Uterus (tissue), 4 donors: ENCODE results near the gene MYL10. TPM values are rescaled to one million over a fixed set of nuclear protein-coding genes. Genes with fewer than 3 reads are reported as not detected.

Source experiments
- DNase-seq, 2 donors: peaks; one replicate each; pipeline ENCODE4 v3.0.0-alpha.2; 2019 to 2020
- H3K27ac ChIP-seq, 2 donors: fragments of 200-600 bp; sonication (generic); 1 replicate in 1 of 2; 2 replicates in 1 of 2; pipeline ENCODE4 v1.5.1; 2016 to 2018
- H3K27me3 ChIP-seq, 2 donors: fragments of 200-600 bp; sonication (generic); one replicate each; pipeline ENCODE4 v1.5.1; 2018 to 2019; ENCODE audit warnings: control low read depth in 1 of 2
- H3K36me3 ChIP-seq, 2 donors: fragments of 200-600 bp; sonication (generic); one replicate each; pipeline ENCODE4 v1.5.1; 2019; ENCODE audit warnings: control low read depth in 1 of 2
- H3K4me1 ChIP-seq, 2 donors: fragments of 200-600 bp; sonication (generic); one replicate each; pipeline ENCODE4 v1.5.1; 2018 to 2019; ENCODE audit warnings: control low read depth in 1 of 2
- H3K4me3 ChIP-seq, 2 donors: fragments of 200-600 bp; sonication (generic); 1 replicate in 1 of 2; 2 replicates in 1 of 2; pipeline ENCODE4 v1.5.1; 2018 to 2019; ENCODE audit warnings: mild to moderate bottlenecking in 1 of 2
- H3K9me3 ChIP-seq, 2 donors: fragments of 200-600 bp; sonication (generic); one replicate each; pipeline ENCODE4 v1.5.1; 2019; ENCODE audit warnings: control low read depth in 1 of 2
- CTCF ChIP-seq, 4 experiments: fragments of 200-600 bp in 2 of 4; fragments of 450-650 bp in 2 of 4; sonication (generic) in 2 of 4; IDR thresholded peaks; one replicate each; pipeline ENCODE4 v1.5.1; 2016 to 2019; ENCODE audit warnings: antibody characterized with exemption in 4 of 4, mild to moderate bottlenecking in 2 of 4, moderate library complexity in 1 of 4
- POLR2A ChIP-seq, 2 donors: fragments of 450-650 bp; IDR thresholded peaks; one replicate each; pipeline ENCODE4 v1.6.1; 2016; ENCODE audit warnings: antibody characterized with exemption in 2 of 2, mild to moderate bottlenecking in 1 of 2, moderate library complexity in 1 of 2
- intact Hi-C: fragments of 100-400 bp; cut with DNase I; formaldehyde crosslinking; loops from one replicate; pipeline ENCODE4 v1.15.1; 2023; ENCODE audit warnings: low total_unique reads
- total RNA-seq, 4 donors: library from RNA; depleted of rRNA in 3 of 4; stranded (reverse); fragments of >200 nt in 3 of 4; gene quantifications; one replicate each; pipeline versions ENCODE4 v1.1.0 to v1.2.4, GENCODE V29; 2014 to 2023
- donor health status: DM: yes; HTN: yes; CAD: no.

The MYL10 gene
- total RNA-seq, 4 donors from 2014 or later, result not detected

- H3K36me3 ChIP-seq, result no peaks in the 10 kb centered on the region
- H3K4me1 ChIP-seq, result no peaks in the 10 kb centered on the region
- TF ChIP-seq POLR2A (IDR thresholded peaks at IDR 0.05) (no peak), CTCF (IDR thresholded peaks at IDR 0.05) (no peak)
- no peak overlapping the region for H3K4me3 ChIP-seq
- no peaks in the 10 kb centered on the region for H3K27me3 ChIP-seq
- H3K9me3 ChIP-seq, result no peaks in the 10 kb centered on the region
- intact Hi-C loops, result no loop called here
- no peak for DNase-seq
- H3K27ac ChIP-seq, result no peak overlapping the region
Observed at GRCh38 chr7:101669307-101669706, 40.2 kb upstream of the MYL10 start.

- H3K36me3 ChIP-seq, result no peaks in the 10 kb centered on the region
- intact Hi-C loops, result no loop called here
- H3K4me1 ChIP-seq, result no peaks in the 10 kb centered on the region
- DNase-seq, result no peak
- H3K27me3 ChIP-seq, result no peaks in the 10 kb centered on the region
- H3K4me3 ChIP-seq, result no peak overlapping the region
- H3K27ac ChIP-seq, result no peak overlapping the region
- TF ChIP-seq POLR2A (IDR thresholded peaks at IDR 0.05) (no peak), CTCF (IDR thresholded peaks at IDR 0.05) (no peak)
- no peaks in the 10 kb centered on the region for H3K9me3 ChIP-seq
Observed at GRCh38 chr7:101668726-101669125, 39.6 kb upstream of the MYL10 start.

GRCh38 chr7:101667920-101668319 is 38.8 kb upstream of the MYL10 start:
- Histone ChIP-seq H3K4me1 (no peaks in the 10 kb centered on the region), H3K27ac (no peak overlapping the region), H3K36me3 (no peaks in the 10 kb centered on the region), H3K9me3 (no peaks in the 10 kb centered on the region), H3K4me3 (no peak overlapping the region), H3K27me3 (no peaks in the 10 kb centered on the region)
- TF ChIP-seq POLR2A (IDR thresholded peaks at IDR 0.05) (no peak), CTCF (IDR thresholded peaks at IDR 0.05) (no peak)
- intact Hi-C loops, result no loop called here
- no peak for DNase-seq

GRCh38 chr7:101667399-101667798 is 38.3 kb upstream of the MYL10 start:
- H3K27ac ChIP-seq, result no peak overlapping the region

GRCh38 chr7:101666741-101667140 is 37.6 kb upstream of the MYL10 start:
- no peaks in the 10 kb centered on the region for H3K36me3 ChIP-seq
- DNase-seq, result no peak
- H3K4me3 ChIP-seq, result no peak overlapping the region
- H3K27me3 ChIP-seq, result no peaks in the 10 kb centered on the region
- TF ChIP-seq POLR2A (IDR thresholded peaks at IDR 0.05) (no peak), CTCF (IDR thresholded peaks at IDR 0.05) (no peak)
- no peaks in the 10 kb centered on the region for H3K4me1 ChIP-seq
- no peaks in the 10 kb centered on the region for H3K9me3 ChIP-seq
- intact Hi-C loops, result no loop called here
- H3K27ac ChIP-seq, result no peak overlapping the region

More at GRCh38 chr7:101667399-101667798, 38.3 kb upstream of the MYL10 start:
- Histone ChIP-seq H3K36me3 (no peaks in the 10 kb centered on the region), H3K4me3 (no peak overlapping the region), H3K9me3 (no peaks in the 10 kb centered on the region), H3K4me1 (no peaks in the 10 kb centered on the region), H3K27me3 (no peaks in the 10 kb centered on the region)
- intact Hi-C loops, result no loop called here
- no peak for DNase-seq
- TF ChIP-seq POLR2A (IDR thresholded peaks at IDR 0.05) (no peak), CTCF (IDR thresholded peaks at IDR 0.05) (no peak)
